ENCODE results near the gene ZNF138.
"Not testable (repeated sequence)": the region's sequence is repeated elsewhere in the genome, so short reads cannot be mapped to it uniquely, and the experiment has no call there.

The ZNF138 gene

DNA sequence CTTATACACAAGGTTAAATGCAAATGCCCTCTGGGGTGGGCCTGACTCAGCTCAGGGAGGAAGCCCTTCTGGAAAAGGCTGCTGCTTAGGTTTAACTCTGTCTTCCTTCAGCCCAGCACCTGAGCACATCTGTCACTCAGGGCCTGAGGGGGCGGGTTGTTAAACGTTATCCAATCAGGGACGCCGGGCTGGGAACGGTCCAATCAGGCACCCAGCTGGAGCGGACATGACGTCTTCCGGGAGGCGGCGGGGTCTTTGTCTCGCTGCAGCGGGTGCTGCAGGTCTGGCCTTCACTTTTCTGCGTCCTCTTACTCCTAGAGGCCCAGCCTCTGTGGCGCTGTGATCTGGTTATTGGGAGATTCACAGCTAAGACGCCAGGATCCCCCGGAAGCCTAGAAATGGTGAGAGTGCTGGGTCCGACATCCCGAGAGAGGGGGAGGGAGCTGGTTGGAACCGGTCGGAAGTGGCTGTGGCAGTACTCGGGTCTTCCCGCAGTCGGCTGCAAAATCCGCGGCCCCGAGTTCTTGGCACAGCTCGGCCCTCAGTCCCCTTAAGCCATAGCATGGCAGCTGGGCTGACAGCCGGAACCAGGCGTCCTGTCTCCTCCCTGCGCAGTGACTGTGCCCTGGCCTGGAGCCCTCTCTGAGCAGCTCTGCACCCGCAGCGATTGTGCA lies at the start of gene ZNF138:
Gene ZNF138 (plus strand): TSS at position 258 of the 674 bp plus-strand sequence. CDS start 141 bp downstream, at position 399.
- DNase-seq (ENCODE audit: low read depth), result peak; percentile 79

DNA sequence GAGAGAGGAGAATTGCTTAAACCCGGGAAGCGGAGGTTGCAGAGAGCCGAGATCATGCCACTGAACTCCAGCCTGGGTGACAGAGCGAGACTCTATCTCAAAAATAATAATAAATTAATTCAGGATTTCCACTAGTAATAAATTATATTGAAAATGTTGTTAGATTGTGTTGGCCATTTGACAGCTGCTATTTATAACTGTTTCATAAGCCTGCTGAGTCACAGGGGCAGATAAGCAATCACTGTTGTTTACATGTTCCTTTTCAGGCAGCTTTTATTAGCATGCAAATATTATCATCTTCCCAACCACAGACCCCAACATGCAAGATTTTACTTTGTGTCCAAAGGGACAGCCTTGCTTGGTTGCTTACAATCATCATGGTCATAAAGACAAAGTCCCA lies 49.5 kb upstream of the ZNF138 start:
- no peak for DNase-seq (ENCODE audit: low read depth)

GRCh38 chr7:64747802-64748201 lies 46.4 kb upstream of the ZNF138 start:
- no peak for DNase-seq (ENCODE audit: low read depth)

GRCh38 chr7:64753032-64753431 lies 41.2 kb upstream of the ZNF138 start:
- no peak for DNase-seq (ENCODE audit: low read depth)

GRCh38 chr7:64755865-64756264 lies 38.4 kb upstream of the ZNF138 start:
- DNase-seq (ENCODE audit: low read depth), result no peak

- no peak for DNase-seq (ENCODE audit: low read depth)
Observed at GRCh38 chr7:64758151-64758550, 36.1 kb upstream of the ZNF138 start.

GRCh38 chr7:64768824-64769223 lies 25.4 kb upstream of the ZNF138 start:
- DNase-seq (ENCODE audit: low read depth), result no peak

- no peak for DNase-seq (ENCODE audit: low read depth)
Observed at GRCh38 chr7:64774204-64774842, 19.9 kb upstream of the ZNF138 start.

DNA sequence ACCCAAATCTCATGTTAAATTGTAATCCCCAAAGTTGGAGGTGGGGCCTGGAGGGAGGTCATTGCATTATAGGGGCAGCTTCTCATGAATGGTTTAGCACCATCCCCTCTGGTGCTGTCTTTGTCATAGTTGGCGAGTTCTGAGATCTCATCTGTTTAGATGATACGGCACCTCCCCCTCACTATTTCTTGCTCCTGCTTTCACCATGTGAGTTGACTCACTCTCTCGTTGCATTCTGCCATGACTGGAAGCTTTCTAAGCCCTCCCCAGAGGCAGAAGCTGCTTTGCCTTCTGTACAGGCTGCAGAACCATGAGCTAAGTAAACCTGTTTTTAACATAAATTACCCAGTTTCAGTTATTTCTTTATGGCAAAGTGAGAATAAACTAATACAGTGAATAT lies 18.9 kb upstream of the ZNF138 start:
- DNase-seq (ENCODE audit: low read depth), result no peak

- DNase-seq (ENCODE audit: low read depth), result not testable (repeated sequence)
Observed at GRCh38 chr7:64784842-64785241, 9.4 kb upstream of the ZNF138 start.

- no peak for DNase-seq (ENCODE audit: low read depth)
Observed at GRCh38 chr7:64787295-64787694, 6.9 kb upstream of the ZNF138 start.

- DNase-seq (ENCODE audit: low read depth), result not testable (repeated sequence)
Observed at GRCh38 chr7:64789241-64789640, 5.0 kb upstream of the ZNF138 start.

DNA sequence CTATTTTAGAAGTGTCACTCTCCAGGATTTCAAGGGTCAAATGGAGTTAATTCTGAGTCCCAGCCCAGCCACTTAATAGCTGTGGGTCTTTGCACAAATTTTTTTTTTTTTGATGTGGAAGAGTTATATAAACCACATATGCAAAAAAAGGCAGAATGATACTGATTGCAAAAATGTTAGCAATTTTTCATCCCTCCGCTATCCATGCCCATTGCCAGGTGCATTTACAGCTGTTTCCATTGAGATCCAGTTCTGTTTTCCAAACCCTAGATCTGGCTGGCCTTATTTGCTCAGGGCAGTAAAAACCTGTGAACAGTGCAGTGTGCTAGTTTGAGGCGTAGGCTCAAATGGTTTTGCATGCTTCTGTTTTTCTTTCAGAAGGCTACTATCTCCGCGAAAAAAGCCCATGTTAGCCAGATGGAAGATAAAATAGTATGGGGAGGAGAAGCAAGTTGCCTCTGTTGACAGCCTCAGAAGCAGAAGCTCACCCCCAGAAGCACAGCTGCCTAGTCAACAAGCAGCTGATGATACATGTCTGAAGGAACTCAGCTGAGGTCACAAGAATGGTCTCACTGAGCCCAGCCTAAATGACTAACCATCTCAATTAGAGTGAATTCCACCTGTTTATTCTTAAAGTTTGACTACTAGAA lies 997 bp upstream of the ZNF138 start:
- no peak for DNase-seq (ENCODE audit: low read depth)

GRCh38 chr7:64795176-64795575 lies 948 bp downstream of the ZNF138 start:
- no peak for DNase-seq (ENCODE audit: low read depth)

GRCh38 chr7:64799169-64799568 lies 4.9 kb downstream of the ZNF138 start:
- DNase-seq (ENCODE audit: low read depth), result not testable (repeated sequence)

GRCh38 chr7:64802699-64803098 lies 8.5 kb downstream of the ZNF138 start:
- DNase-seq (ENCODE audit: low read depth), result no peak

GRCh38 chr7:64807731-64808365 lies 13.6 kb downstream of the ZNF138 start:
- DNase-seq (ENCODE audit: low read depth), result no peak

GRCh38 chr7:64811767-64812166 lies 17.5 kb downstream of the ZNF138 start:
- DNase-seq (ENCODE audit: low read depth), result no peak

GRCh38 chr7:64830926-64831325 lies 36.7 kb downstream of the ZNF138 start:
- no peak for DNase-seq (ENCODE audit: low read depth)

GRCh38 chr7:64832136-64832535 lies 37.9 kb downstream of the ZNF138 start:
- no peak for DNase-seq (ENCODE audit: low read depth)

- no peak for DNase-seq (ENCODE audit: low read depth)
Observed at GRCh38 chr7:64834989-64835388, 40.8 kb downstream of the ZNF138 start.

DNA sequence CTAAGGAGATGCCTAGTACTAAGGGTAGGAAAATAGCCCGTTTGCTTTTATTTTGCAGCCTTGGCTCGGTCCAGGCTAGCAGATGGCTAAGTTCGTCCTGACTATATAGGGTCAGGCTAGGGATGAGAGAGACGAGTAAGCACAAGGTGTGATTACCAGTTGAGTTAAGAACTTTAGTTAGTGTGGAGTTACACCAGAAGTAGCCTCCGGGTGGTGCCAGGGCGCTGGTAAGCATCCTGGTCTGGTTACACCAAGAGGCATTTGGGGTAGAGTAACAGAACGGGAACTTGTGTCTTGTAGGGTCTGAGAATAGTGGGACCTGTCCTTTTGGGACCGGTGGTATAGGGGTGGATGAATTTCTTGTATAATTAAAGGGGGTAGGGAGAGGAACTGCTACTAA lies 41.6 kb downstream of the ZNF138 start:
- DNase-seq (ENCODE audit: low read depth), result not testable (repeated sequence)

DNA sequence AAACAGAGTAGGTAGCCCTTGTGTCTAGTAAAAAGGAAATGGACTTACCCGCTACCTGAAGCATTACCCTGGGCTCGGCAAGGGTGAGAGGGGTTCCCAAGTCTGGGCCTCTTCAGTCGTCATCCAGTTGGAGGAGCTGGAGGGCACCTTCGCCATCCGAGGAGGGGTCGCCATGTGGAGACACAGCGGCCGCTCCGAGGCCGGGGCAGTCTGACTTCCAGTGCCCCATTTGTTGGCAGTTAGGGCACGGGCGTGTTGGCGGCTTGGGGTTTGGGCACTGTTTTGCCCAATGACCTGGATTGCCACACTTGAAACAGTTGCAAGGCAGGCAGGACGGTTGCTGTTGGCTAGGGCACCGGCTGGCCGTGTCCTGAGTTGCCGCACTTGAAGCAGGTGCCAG lies 43.8 kb downstream of the ZNF138 start:
- DNase-seq (ENCODE audit: low read depth), result not testable (repeated sequence)
